Pulmonary artery endothelial cell (primary cell): Measurements from ENCODE around the gene AIMP1. TPM values are rescaled to one million over a fixed set of nuclear protein-coding genes. Genes with fewer than 3 reads are reported as not detected.

Experiments
- DNase-seq: peaks from one replicate; pipeline ENCODE4 v3.0.0-alpha.2; 2011; ENCODE audit warnings: low read depth, low spot score
- total RNA-seq: library from RNA; depleted of rRNA; stranded (reverse); fragments of >200 nt; gene quantifications from 2 replicates; pipeline ENCODE4 v1.2.3, GENCODE V29; 2014

The AIMP1 gene
- 22.6 and 30.8 TPM in 2 replicates for total RNA-seq

GRCh38 chr4:106315968-106316772 lies at the start of gene AIMP1, which contains the start of gene TBCK:
AIMP1 (plus strand) TSS chr4:106316550; CDS start chr4:106325010, 8,460 bp downstream.
TBCK (minus strand) TSS chr4:106316209; CDS start chr4:106308960, 7,249 bp downstream.
- peak; percentile 79 for DNase-seq

- DNase-seq, result no peak
Measured at GRCh38 chr4:106268786-106269185, 47.6 kb upstream of the AIMP1 start.

GRCh38 chr4:106269711-106270110 lies 46.6 kb upstream of the AIMP1 start:
- DNase-seq, result no peak

- DNase-seq, result no peak
Measured at GRCh38 chr4:106270736-106271135, 45.6 kb upstream of the AIMP1 start.

- DNase-seq, result peak; percentile 11
Measured at GRCh38 chr4:106273831-106274230, 42.5 kb upstream of the AIMP1 start.

- DNase-seq, result no peak
Measured at GRCh38 chr4:106277140-106277675, 39.1 kb upstream of the AIMP1 start.

GRCh38 chr4:106284227-106284626 lies 32.1 kb upstream of the AIMP1 start:
- no peak for DNase-seq

GRCh38 chr4:106286611-106287010 lies 29.7 kb upstream of the AIMP1 start:
- DNase-seq, result no peak

GRCh38 chr4:106287353-106287969 lies 28.9 kb upstream of the AIMP1 start:
- DNase-seq, result peak; percentile 77

GRCh38 chr4:106289737-106290136 lies 26.6 kb upstream of the AIMP1 start:
- DNase-seq, result no peak

GRCh38 chr4:106291678-106292077 lies 24.7 kb upstream of the AIMP1 start:
- DNase-seq, result no peak

- DNase-seq, result no peak
Measured at GRCh38 chr4:106294062-106294461, 22.3 kb upstream of the AIMP1 start.

- no peak for DNase-seq
Measured at GRCh38 chr4:106297245-106298035, 18.9 kb upstream of the AIMP1 start.

- DNase-seq, result no peak
Measured at GRCh38 chr4:106299977-106300376, 16.4 kb upstream of the AIMP1 start.

- DNase-seq, result no peak
Measured at GRCh38 chr4:106301393-106302061, 14.8 kb upstream of the AIMP1 start.

- no peak for DNase-seq
Measured at GRCh38 chr4:106302062-106302438, 14.3 kb upstream of the AIMP1 start.

- no peak for DNase-seq
Measured at GRCh38 chr4:106303548-106304281, 12.6 kb upstream of the AIMP1 start.

GRCh38 chr4:106304632-106305031 lies 11.7 kb upstream of the AIMP1 start:
- DNase-seq, result no peak

GRCh38 chr4:106305435-106306055 lies 10.8 kb upstream of the AIMP1 start:
- no peak for DNase-seq

- no peak for DNase-seq
Measured at GRCh38 chr4:106306561-106306960, 9.8 kb upstream of the AIMP1 start.
